HG03064 (cell line): ENCODE data around the gene FIBCD1.

ENCODE experiments used
- ATAC-seq: cut with Tn5 transposase; IDR thresholded peaks from one replicate; pipeline ENCODE4 v1.9.1; 2021; ENCODE audit warnings: low read depth; ENCODE audit not compliant: unreplicated experiment

Gene FIBCD1

GRCh38 chr9:130938184-130938651 is 829 bp downstream of the FIBCD1 start:
- ATAC-seq, result no peak

GRCh38 chr9:130937146-130938076 is 1.6 kb downstream of the FIBCD1 start:
- ATAC-seq, result no peak

- no peak for ATAC-seq
Observed at GRCh38 chr9:130936285-130937117, 2.5 kb downstream of the FIBCD1 start.

- no peak for ATAC-seq
Observed at GRCh38 chr9:130935648-130936271, 3.3 kb downstream of the FIBCD1 start.

GRCh38 chr9:130934702-130935647 is 4.1 kb downstream of the FIBCD1 start:
- ATAC-seq, result no peak

GRCh38 chr9:130934246-130934645 is 4.8 kb downstream of the FIBCD1 start:
- ATAC-seq, result no peak

GRCh38 chr9:130933114-130934046 is 5.7 kb downstream of the FIBCD1 start:
- ATAC-seq, result no peak

GRCh38 chr9:130932255-130933079 is 6.6 kb downstream of the FIBCD1 start:
- ATAC-seq, result no peak

- ATAC-seq, result no peak
Observed at GRCh38 chr9:130931508-130932254, 7.4 kb downstream of the FIBCD1 start.

GRCh38 chr9:130930804-130931349 is 8.2 kb downstream of the FIBCD1 start:
- ATAC-seq, result no peak

- ATAC-seq, result no peak
Observed at GRCh38 chr9:130930132-130930803, 8.8 kb downstream of the FIBCD1 start.

- ATAC-seq, result no peak
Observed at GRCh38 chr9:130929571-130930038, 9.4 kb downstream of the FIBCD1 start.

GRCh38 chr9:130927995-130928900 is 10.8 kb downstream of the FIBCD1 start:
- ATAC-seq, result no peak

GRCh38 chr9:130927338-130927737 is 11.7 kb downstream of the FIBCD1 start:
- no peak for ATAC-seq

- no peak for ATAC-seq
Observed at GRCh38 chr9:130925050-130925678, 13.9 kb downstream of the FIBCD1 start.
